Sciatic nerve (tissue), 2 donors: Measurements from ENCODE around the gene WWOX. TPM values are rescaled to one million over a fixed set of nuclear protein-coding genes. Genes with fewer than 3 reads are reported as not detected.
A peak's percentile ranks its signal among the peaks of the same experiment; 100 is the strongest.

Experiments
- ATAC-seq: fragments of 200-7000 bp; cut with Tn5 transposase; one replicate; pipeline ENCODE4 v1.9.1; 2020; ENCODE audit warnings: mild to moderate bottlenecking, moderate library complexity
- DNase-seq: peaks from one replicate; pipeline ENCODE4 v3.0.0-alpha.2; 2020; ENCODE audit warnings: low spot score
- intact Hi-C: fragments of 100-400 bp; cut with DNase I; formaldehyde crosslinking; loops from one replicate; pipeline ENCODE4 v1.14.2; 2022
- total RNA-seq: library from RNA; stranded (reverse); fragmentation: NEBNext Ultra II Directional; extraction: Animal tissue kit (Norgen Biotek cat#: 25700); gene quantifications from one replicate; pipeline ENCODE4 v1.2.1, GENCODE V29; 2021
- donor health status: DM: no; HTN: no; CAD: no.
- donor health status: DM: no; HTN: no; CAD: no.

Gene WWOX
- total RNA-seq, 1 donor from 2014 or later = 30.7 TPM

- intact Hi-C loops = no loop called here
- no peak for ATAC-seq
These were observed 633.2 kb downstream of the WWOX start for GRCh38 chr16:78732696-78733095.

GRCh38 chr16:78735337-78735736 is 635.9 kb downstream of the WWOX start:
- ATAC-seq = no peak
- intact Hi-C loops = no loop called here
- no peak for DNase-seq

More at GRCh38 chr16:78732696-78733095, 633.2 kb downstream of the WWOX start:
- DNase-seq = no peak

- no peak for ATAC-seq
- intact Hi-C loops = no loop called here
- DNase-seq = no peak
These were observed 638.2 kb downstream of the WWOX start for GRCh38 chr16:78737630-78738029.

DNA sequence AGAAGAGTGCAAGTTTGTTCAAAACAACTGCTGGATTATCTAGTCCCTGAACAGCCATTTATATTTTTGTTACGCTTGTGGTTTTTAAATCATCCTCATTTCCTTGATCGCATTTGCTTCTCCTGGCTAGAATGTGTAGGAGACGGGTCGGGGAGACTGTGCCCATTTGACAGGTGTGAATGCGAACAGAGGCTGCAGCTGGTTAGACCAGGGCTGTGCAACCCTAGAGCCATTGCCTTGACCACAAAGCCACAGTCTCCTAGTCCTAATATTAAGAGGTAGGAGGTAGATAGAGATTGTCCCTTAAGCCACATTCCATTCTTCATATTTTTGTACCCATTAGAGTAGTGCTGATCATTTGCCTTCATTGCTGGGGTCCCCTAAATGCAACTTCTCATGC is 639.1 kb downstream of the WWOX start:
- ATAC-seq = no peak
- DNase-seq = no peak
- intact Hi-C loops = no loop called here

- no peak for ATAC-seq
- no peak for DNase-seq
- intact Hi-C loops = no loop called here
These were observed 640.8 kb downstream of the WWOX start for GRCh38 chr16:78740269-78740668.

GRCh38 chr16:78742501-78743283 is 643.2 kb downstream of the WWOX start:
- intact Hi-C loops = no loop called here

DNA sequence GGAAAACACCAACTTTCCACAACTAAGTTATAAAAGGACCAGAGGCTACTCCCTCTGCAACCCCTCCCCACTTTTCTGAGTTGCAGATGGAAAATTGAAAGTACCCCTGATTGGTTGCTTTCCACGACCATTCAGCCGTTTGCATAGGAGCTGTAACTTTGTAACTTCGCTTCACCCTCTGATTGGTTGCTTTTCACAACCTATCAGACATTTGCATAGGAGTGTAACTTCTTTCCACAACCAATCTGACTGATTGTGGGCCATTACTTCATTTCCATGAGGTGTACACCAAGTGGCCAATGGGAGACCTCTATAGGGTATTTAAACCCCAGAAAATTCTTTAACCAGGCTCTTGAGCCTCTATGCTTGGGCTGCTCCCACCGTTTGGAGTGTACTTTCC is 644.1 kb downstream of the WWOX start:
- DNase-seq = no peak
- intact Hi-C loops = no loop called here
- no peak for ATAC-seq

More at GRCh38 chr16:78742501-78743283, 643.2 kb downstream of the WWOX start:
- DNase-seq (no peak), ATAC-seq (no peak)

- intact Hi-C loops = no loop called here
- no peak for ATAC-seq
These were observed 644.6 kb downstream of the WWOX start for GRCh38 chr16:78744099-78744498.

GRCh38 chr16:78744796-78745107 is 645.3 kb downstream of the WWOX start:
- ATAC-seq = no peak
- no peak for DNase-seq
- intact Hi-C loops = no loop called here

More at GRCh38 chr16:78744099-78744498, 644.6 kb downstream of the WWOX start:
- no peak for DNase-seq

- DNase-seq (no peak), ATAC-seq (peak; percentile 73)
- intact Hi-C loops = no loop called here
These were observed 645.9 kb downstream of the WWOX start for GRCh38 chr16:78745108-78746019.

DNA sequence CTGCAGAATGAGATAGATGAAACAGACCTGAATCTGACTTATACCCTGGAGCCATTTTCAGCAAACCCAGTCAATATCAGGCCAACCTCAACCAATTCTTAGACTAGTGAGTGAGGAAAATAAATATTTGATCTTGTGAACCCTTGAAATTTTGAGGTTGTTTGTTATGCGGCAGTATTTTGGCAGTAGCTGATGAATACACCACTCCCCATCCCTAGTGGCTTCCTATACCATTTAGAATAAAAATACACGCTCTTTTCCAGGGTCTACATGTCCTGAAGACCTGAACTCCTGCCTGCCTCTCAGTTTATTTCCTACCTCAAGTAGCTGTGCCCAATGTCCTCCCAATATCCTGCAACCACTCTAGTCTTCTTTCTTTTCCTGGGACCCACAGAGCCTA is 647.3 kb downstream of the WWOX start:
- no peak for DNase-seq
- no peak for ATAC-seq
- intact Hi-C loops = no loop called here

GRCh38 chr16:78748220-78748929 is 648.9 kb downstream of the WWOX start:
- intact Hi-C loops = no loop called here
- ATAC-seq (no peak), DNase-seq (no peak)

GRCh38 chr16:78749745-78750268 is 650.4 kb downstream of the WWOX start:
- no peak for ATAC-seq
- intact Hi-C loops = no loop called here
- no peak for DNase-seq

GRCh38 chr16:78750611-78751010 is 651.2 kb downstream of the WWOX start:
- ATAC-seq (no peak), DNase-seq (no peak)
- intact Hi-C loops = no loop called here

GRCh38 chr16:78751601-78752000 is 652.1 kb downstream of the WWOX start:
- no peak for DNase-seq
- no peak for ATAC-seq
- intact Hi-C loops = no loop called here

DNA sequence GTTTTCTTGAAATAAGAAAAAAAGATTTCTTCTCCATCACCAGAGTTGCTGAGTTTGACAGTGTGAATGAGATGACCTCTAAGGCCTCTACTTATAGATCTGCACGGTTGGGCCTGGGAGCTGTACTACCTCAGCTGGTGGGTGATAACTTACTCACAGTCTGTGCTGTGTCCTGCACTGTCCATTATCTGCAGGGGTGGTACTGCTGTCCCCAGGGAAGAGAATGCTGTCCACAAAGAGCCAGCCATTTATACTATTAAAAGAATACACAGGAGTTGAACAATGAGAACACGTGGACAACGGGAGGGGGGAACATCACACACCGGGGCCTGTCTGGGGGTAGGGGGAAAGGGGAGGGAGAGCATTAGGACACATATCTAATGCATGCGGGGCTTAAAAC is 655.3 kb downstream of the WWOX start:
- DNase-seq (no peak), ATAC-seq (no peak)
- intact Hi-C loops = no loop called here

DNA sequence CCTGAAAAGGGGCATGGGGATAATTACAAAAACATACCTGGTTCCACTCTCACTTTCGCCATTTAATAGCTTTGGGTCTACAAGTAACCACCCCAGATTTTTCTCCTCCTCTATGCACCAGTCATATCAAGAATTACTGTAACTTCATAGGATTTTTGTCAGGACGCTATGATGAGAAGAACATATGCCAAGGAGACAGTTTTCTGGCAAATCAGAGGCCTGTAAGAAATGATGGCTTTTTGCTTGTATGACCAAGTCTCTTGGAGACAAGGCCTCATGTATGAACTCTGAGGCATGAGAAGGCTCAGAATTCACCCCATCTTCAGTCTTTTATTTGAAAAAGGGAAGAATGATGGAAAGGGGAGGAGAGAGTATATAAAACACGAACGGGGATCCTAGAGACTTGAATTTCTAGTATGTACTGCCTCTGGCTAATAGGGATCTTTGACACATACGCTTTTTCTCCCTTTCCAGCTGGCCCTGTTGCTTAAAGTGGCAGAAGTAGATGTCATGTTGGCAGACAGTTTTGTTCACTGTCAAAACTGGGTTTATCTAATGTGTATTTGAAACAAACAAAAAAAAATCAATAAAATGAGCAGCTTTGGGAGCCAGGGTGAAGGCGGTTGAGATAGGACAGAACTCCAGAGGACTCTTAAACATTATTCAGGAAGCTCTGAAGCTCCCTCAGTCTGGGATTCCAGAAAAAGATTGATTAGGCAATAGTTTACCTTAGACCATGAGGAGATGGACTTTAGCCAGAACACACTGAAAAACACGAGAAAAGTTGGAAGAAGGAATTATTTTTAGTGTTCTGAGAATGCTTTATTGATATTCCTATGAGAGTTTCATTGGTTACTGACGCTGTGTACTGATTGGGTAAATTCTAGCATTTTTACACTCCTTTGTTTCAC is 656.6 kb downstream of the WWOX start:
- DNase-seq (no peak), ATAC-seq (peak; percentile 74)
- intact Hi-C loops = no loop called here

- ATAC-seq (no peak), DNase-seq (no peak)
- intact Hi-C loops = no loop called here
These were observed 660.1 kb downstream of the WWOX start for GRCh38 chr16:78759596-78759995.
